GM23338 (cell line): ENCODE measurements around the gene MARK2. TPM values are rescaled to one million over a fixed set of nuclear protein-coding genes. Genes with fewer than 3 reads are reported as not detected.

Source experiments
- ATAC-seq: fragments of 200-7000 bp; cut with Tn5 transposase; 3 replicates; pipeline ENCODE4 v1.9.1; 2020
- DNase-seq: peaks from one replicate; pipeline ENCODE4 v3.0.0-alpha.2; 2015; ENCODE audit warnings: low spot score
- H2AFZ ChIP-seq: fragments of 200-600 bp; sonication (generic); 2 replicates; pipeline ENCODE4 v1.8.0; 2016; ENCODE audit warnings: antibody characterized with exemption, mild to moderate bottlenecking, moderate library complexity
- H3F3A ChIP-seq: fragments of 200-600 bp; sonication (generic); replicated peaks from 2 replicates; pipeline ENCODE4 v1.8.0; 2017; ENCODE audit warnings: antibody characterized with exemption, mixed run types, low read depth
- H3K27ac ChIP-seq: fragments of 200-600 bp; sonication (generic); 2 replicates; pipeline ENCODE4 v1.6.1; 2016; ENCODE audit warnings: low read depth
- H3K27me3 ChIP-seq: fragments of 200-600 bp; sonication (generic); 2 replicates; pipeline ENCODE4 v1.8.0; 2016; ENCODE audit warnings: mild to moderate bottlenecking, mixed run types, moderate library complexity; ENCODE audit not compliant: insufficient read depth
- H3K36me3 ChIP-seq: fragments of 200-600 bp; sonication (generic); 2 replicates; pipeline ENCODE4 v1.8.0; 2016; ENCODE audit warnings: mild to moderate bottlenecking; ENCODE audit not compliant: insufficient read depth
- H3K4me1 ChIP-seq: fragments of 200-600 bp; sonication (generic); 2 replicates; pipeline ENCODE4 v1.8.0; 2016; ENCODE audit warnings: mild to moderate bottlenecking, moderate library complexity; ENCODE audit not compliant: insufficient read depth
- H3K4me2 ChIP-seq: fragments of 200-600 bp; sonication (generic); 2 replicates; pipeline ENCODE4 v1.7.1; 2017; ENCODE audit warnings: mixed run types
- H3K4me3 ChIP-seq: fragments of 200-600 bp; sonication (generic); 2 replicates; pipeline ENCODE4 v1.6.1; 2016; ENCODE audit warnings: mixed run types
- H3K79me2 ChIP-seq: fragments of 200-600 bp; sonication (generic); replicated peaks from 2 replicates; pipeline ENCODE4 v1.8.0; 2017; ENCODE audit warnings: mild to moderate bottlenecking; ENCODE audit not compliant: insufficient read depth
- H3K9me2 ChIP-seq: fragments of 200-600 bp; sonication (generic); 2 replicates; pipeline ENCODE4 v1.8.0; 2017; ENCODE audit not compliant: insufficient read depth
- H4K20me1 ChIP-seq: fragments of 200-600 bp; sonication (generic); replicated peaks from 2 replicates; pipeline ENCODE4 v1.8.0; 2017; ENCODE audit warnings: mild to moderate bottlenecking; ENCODE audit not compliant: insufficient read depth
- H3K27ac Mint-ChIP-seq: 2 replicates; pipeline ENCODE4 v1.8.0; 2020; ENCODE audit warnings: inconsistent platforms, mild to moderate bottlenecking, moderate library complexity, mixed read lengths
- H3K27me3 Mint-ChIP-seq: 3 replicates; pipeline ENCODE4 v1.8.0; 2022; ENCODE audit warnings: low read depth, mild to moderate bottlenecking, moderate library complexity, mixed read lengths, inconsistent platforms; ENCODE audit not compliant: insufficient read depth, poor library complexity
- H3K36me3 Mint-ChIP-seq: 3 replicates; pipeline ENCODE4 v1.8.0; 2021; ENCODE audit warnings: low read depth, mild to moderate bottlenecking, inconsistent platforms, moderate library complexity, mixed read lengths
- H3K4me1 Mint-ChIP-seq: 3 replicates; pipeline ENCODE4 v1.8.0; 2020; ENCODE audit warnings: mild to moderate bottlenecking, inconsistent platforms, mixed read lengths
- H3K4me3 Mint-ChIP-seq: 3 replicates; pipeline ENCODE4 v1.8.0; 2021; ENCODE audit warnings: moderate library complexity, mild to moderate bottlenecking, inconsistent platforms, mixed read lengths
- H3K9me3 Mint-ChIP-seq: 3 replicates; pipeline ENCODE4 v1.8.0; 2020; ENCODE audit warnings: moderate library complexity, mild to moderate bottlenecking, inconsistent platforms, mixed read lengths
- CREB1 ChIP-seq: fragments of 250-450 bp; sonication (Bioruptor Pico); IDR thresholded peaks from 2 replicates; pipeline ENCODE4 v1.5.0; 2020; ENCODE audit warnings: low read depth, mild to moderate bottlenecking, moderate library complexity
- CTCF ChIP-seq, 2 experiments: fragments of 200-600 bp in 1 of 2; sonication (generic) in 1 of 2; conservative IDR thresholded peaks; 2 replicates each; pipeline versions ENCODE4 v1.5.1 to v1.6.1; 2016 to 2017; ENCODE audit warnings: antibody characterized with exemption in 2 of 2, low read depth in 2 of 2, mild to moderate bottlenecking in 2 of 2, moderate library complexity in 1 of 2
- ETS1 ChIP-seq: IDR thresholded peaks from 2 replicates; pipeline ENCODE4 v1.6.1; 2016; ENCODE audit warnings: antibody characterized with exemption
- NANOG ChIP-seq: IDR thresholded peaks from 2 replicates; pipeline ENCODE4 v1.6.1; 2016; ENCODE audit warnings: antibody characterized with exemption, borderline replicate concordance
- ZNF331 ChIP-seq: fragments of 250-450 bp; sonication (Bioruptor Pico); IDR thresholded peaks from 2 replicates; pipeline ENCODE4 v1.5.0; 2020; ENCODE audit warnings: low read depth, mild to moderate bottlenecking, moderate library complexity
- ZNF462 ChIP-seq: fragments of 250-450 bp; sonication (Bioruptor Pico); IDR thresholded peaks from 2 replicates; pipeline ENCODE4 v1.5.0; 2020; ENCODE audit warnings: mild to moderate bottlenecking, moderate library complexity
- polyA plus RNA-seq: library from polyadenylated mRNA; unstranded; fragments of >200 nt; fragmentation: Nextera tagmentation; extraction: Ambion mirVana; gene quantifications from 2 replicates; pipeline ENCODE4 v1.2.1, GENCODE V29; 2016
- total RNA-seq: library from RNA; depleted of rRNA; stranded (reverse); fragments of >200 nt; shearing (Covaris generic); gene quantifications from 2 replicates; pipeline ENCODE4 v1.2.3, GENCODE V29; 2014

The MARK2 gene
- total and polyA plus RNA-seq, 2 experiments from 2014 or later: 18.7 to 42.6 TPM

- Histone ChIP-seq H3K36me3 (no peaks in the 10 kb centered on the region), H3K9me2 (no peaks in the 10 kb centered on the region), H3K4me1 (peaks cover 41% of the 10 kb centered on the region), H4K20me1 (peaks cover 21% of the 10 kb centered on the region), H3F3A (peaks cover 15% of the 10 kb centered on the region), H3K4me3 (no peak overlapping the region), H3K79me2 (peaks cover 29% of the 10 kb centered on the region), H3K4me2 (peak overlapping the region; percentile 70; the same call in 1 of the 2 replicates), H3K27ac (peak overlapping the region; percentile 39; the same call in 1 of the 2 replicates), H2AFZ (peak overlapping the region; percentile 45; the same call in 1 of the 2 replicates), H3K27me3 (no peaks in the 10 kb centered on the region)
- Mint-ChIP-seq H3K4me1 (peaks cover 50% of the 10 kb centered on the region), H3K9me3 (no peaks in the 10 kb centered on the region), H3K4me3 (peak overlapping the region; percentile 37; the same call in 2 of the 3 replicates), H3K27me3 (peaks cover 14% of the 10 kb centered on the region), H3K36me3 (no peaks in the 10 kb centered on the region; the same call in 2 of the 3 replicates), H3K27ac (peak overlapping the region; percentile 73; the same call in 1 of the 2 replicates)
- DNase-seq (peak; percentile 96), ATAC-seq (peak; percentile 48)
- no peak for TF ChIP-seq ETS1
- peak; percentile 75 to 99 for TF ChIP-seq CTCF (conservative IDR thresholded peaks at IDR 0.05; ENCODE audit: low read depth in 2 of 2)
Observed at GRCh38 chr11:63837027-63837688, 1.8 kb upstream of the MARK2 start.

- peaks cover 27% of the 10 kb centered on the region for H4K20me1 ChIP-seq
- Mint-ChIP-seq H3K4me3 (peak overlapping the region; percentile 65), H3K27me3 (peaks cover 10% of the 10 kb centered on the region), H3K4me1 (peaks cover 50% of the 10 kb centered on the region), H3K36me3 (no peaks in the 10 kb centered on the region; the same call in 2 of the 3 replicates), H3K27ac (no peak overlapping the region), H3K9me3 (no peaks in the 10 kb centered on the region)
- H3K27ac ChIP-seq: peak overlapping the region; percentile 39
- no peak for DNase-seq
- peak overlapping the region; percentile 39 for H3K4me3 ChIP-seq
- no peaks in the 10 kb centered on the region for H3K9me2 ChIP-seq
- peaks cover 9% of the 10 kb centered on the region for H3F3A ChIP-seq
- peak overlapping the region; percentile 70 for H3K4me2 ChIP-seq
- no peaks in the 10 kb centered on the region for H3K27me3 ChIP-seq
- H3K36me3 ChIP-seq: no peaks in the 10 kb centered on the region
- H2AFZ ChIP-seq: peak overlapping the region; percentile 0
- no peak for ATAC-seq
- H3K4me1 ChIP-seq: peaks cover 41% of the 10 kb centered on the region
- peaks cover 35% of the 10 kb centered on the region for H3K79me2 ChIP-seq
- no peak for TF ChIP-seq NANOG
- TF ChIP-seq ZNF331 (CRISPR knock-in tag): no peak
- TF ChIP-seq ZNF462 (CRISPR knock-in tag): no peak
- TF ChIP-seq CREB1 (CRISPR knock-in tag): no peak
Observed at GRCh38 chr11:63837739-63838138, 1.2 kb upstream of the MARK2 start.
